ENCODE measurements around the gene SPRR4.

The SPRR4 gene

DNA sequence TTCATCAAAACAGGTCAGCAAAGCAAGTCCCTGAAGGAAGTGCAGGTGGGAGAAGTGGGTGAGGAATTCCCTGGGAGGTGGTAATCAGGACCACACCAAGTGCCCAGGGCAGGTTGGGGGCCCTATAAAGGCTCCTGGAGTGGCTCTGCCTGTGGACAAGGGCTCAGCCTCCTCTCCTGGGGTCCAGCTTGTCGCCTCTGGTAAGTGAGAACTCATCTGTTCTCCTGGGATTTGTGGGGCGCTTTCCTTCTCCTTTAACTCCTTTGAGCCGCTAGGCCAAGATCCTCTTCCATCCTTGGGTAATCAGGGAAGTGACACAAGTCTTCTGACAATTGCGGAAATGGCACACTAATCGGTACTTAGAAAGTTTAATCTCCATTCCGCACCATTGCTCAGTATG, at the start of gene SPRR4:
SPRR4 (plus strand) TSS at position 154 of the 400 bp plus-strand sequence. CDS start 1,243 bp downstream, outside the sequence.
- DNase-seq = no peak

- DNase-seq = no peak
Observed at GRCh38 chr1:152924191-152924590, 46.3 kb upstream of the SPRR4 start.

- DNase-seq = no peak
Observed at GRCh38 chr1:152926091-152926490, 44.4 kb upstream of the SPRR4 start.

GRCh38 chr1:152928671-152929070, 41.8 kb upstream of the SPRR4 start:
- no peak for DNase-seq

DNA sequence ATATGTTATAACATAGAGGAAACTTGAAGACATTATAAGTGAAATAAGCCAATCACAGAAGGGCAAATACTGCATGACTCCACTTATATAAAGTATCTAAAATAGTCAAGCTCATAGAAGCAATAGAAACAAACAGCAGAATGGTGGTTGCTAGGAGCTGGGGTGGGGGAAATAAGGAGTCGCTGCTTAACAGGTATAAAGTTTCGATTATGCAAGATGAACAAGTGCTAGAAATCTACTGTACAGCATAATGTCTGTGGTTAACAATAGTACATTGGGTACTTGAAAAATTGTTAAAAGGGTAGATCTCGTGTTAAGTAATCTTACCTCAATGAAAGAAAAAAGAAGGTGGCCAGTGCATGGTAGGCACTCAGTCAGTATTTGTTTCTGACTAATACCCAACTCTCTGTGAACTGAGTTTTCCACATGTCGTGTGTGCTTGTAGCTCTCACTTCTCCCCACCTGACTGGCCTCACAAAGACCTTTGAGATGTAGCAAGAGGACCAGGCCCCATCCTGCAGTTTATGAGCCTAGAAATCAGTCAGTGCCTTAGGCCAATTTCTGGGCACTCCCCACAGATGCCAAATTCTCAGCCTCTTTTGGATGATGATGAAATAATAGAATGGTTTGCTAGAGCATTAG, 38.2 kb upstream of the SPRR4 start:
- no peak for DNase-seq

- DNase-seq = no peak
Observed at GRCh38 chr1:152933196-152933595, 37.3 kb upstream of the SPRR4 start.

GRCh38 chr1:152940614-152941013, 29.8 kb upstream of the SPRR4 start:
- no peak for DNase-seq

GRCh38 chr1:152941037-152941711, 29.3 kb upstream of the SPRR4 start:
- DNase-seq = no peak

DNA sequence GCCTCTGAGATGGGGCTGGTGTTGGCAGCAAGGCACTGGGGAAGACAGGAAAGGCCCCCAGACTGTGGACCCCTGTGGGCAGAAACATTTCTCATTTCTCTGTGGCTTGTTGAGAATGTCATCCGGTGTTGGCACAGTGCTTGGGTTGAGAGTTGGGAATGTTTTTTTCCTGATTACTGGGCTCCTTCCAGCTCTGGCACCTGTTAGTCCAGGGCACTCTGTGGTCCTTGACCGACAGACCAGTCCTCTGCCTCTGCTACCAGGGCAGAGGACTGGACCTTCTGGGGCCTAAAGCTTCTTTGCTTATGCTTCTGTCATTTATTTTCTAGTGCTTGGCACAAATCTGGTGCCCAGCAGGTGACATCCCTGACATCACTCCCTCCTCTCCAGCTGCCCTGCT, 28.3 kb upstream of the SPRR4 start:
- DNase-seq = no peak

- no peak for DNase-seq
Observed at GRCh38 chr1:152946248-152946647, 24.2 kb upstream of the SPRR4 start.

- DNase-seq = no peak
Observed at GRCh38 chr1:152946651-152947256, 23.7 kb upstream of the SPRR4 start, which contains the start of gene SPRR5. TSS of gene SPRR5 (plus strand) at chr1:152947206. CDS start at chr1:152948555, 1,349 bp downstream.

GRCh38 chr1:152951711-152952110, 18.7 kb upstream of the SPRR4 start:
- DNase-seq = no peak

DNA sequence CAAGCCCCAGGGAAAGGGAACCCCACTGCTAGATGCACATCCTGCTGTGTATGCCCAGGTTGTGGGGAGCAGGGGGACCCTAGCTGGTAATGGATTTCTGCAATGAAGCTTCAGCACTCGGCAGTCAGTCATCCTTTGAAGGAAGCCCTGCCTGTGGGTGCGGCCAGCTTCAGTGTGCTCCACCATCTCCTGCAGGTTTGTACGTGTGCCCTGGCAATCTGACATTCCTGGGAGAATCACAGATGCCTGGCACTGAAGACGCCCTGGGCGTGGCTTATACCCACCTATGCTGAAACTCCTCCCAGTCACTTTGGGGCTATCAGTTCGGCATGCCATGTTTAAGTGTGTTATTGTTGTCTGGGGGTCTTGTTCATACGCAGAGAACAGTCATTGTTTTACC, 16.7 kb upstream of the SPRR4 start:
- no peak for DNase-seq

DNA sequence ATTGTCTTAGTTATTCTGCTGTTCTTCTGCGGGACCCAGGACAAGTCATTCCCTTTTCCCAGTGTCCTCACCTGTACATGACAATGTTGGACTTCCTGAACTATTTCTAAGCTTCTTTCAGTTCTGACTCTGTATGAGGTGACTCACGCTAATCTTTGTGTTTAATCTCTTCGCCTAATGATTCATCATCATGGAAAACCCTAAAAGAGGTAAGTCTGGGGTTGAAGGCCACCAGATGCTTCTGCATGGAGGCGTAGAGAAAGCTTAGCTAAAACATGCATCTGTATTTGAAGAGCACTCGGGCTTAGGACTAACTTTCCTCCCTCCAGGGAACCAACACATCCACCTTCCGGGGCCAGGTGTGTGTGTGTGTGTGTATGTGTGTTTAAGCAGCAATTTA, 16.0 kb upstream of the SPRR4 start:
- DNase-seq = no peak

GRCh38 chr1:152957561-152957960, 12.9 kb upstream of the SPRR4 start:
- no peak for DNase-seq

DNA sequence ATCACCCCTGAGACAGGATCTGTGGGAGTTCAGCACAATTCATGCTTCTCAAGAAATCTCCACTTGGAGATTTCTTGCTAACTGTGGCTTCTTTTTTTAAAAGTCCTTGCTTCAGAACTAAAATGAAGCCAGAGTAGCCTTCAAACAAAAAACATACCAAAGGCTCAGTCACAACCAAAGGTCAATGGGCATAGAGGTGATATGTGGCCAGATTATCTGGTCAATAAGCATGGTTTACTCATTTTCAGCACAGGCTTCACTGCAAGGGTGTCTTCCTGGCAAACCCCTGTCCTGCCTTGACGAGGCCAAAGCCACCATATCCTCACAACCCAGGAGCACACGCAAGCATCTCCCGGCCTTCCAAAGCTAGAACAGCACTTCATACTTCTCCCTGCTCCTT, 11.2 kb upstream of the SPRR4 start:
- DNase-seq = no peak

GRCh38 chr1:152959801-152960451, 10.5 kb upstream of the SPRR4 start:
- DNase-seq = no peak

- no peak for DNase-seq
Observed at GRCh38 chr1:152960452-152961044, 9.9 kb upstream of the SPRR4 start.

DNA sequence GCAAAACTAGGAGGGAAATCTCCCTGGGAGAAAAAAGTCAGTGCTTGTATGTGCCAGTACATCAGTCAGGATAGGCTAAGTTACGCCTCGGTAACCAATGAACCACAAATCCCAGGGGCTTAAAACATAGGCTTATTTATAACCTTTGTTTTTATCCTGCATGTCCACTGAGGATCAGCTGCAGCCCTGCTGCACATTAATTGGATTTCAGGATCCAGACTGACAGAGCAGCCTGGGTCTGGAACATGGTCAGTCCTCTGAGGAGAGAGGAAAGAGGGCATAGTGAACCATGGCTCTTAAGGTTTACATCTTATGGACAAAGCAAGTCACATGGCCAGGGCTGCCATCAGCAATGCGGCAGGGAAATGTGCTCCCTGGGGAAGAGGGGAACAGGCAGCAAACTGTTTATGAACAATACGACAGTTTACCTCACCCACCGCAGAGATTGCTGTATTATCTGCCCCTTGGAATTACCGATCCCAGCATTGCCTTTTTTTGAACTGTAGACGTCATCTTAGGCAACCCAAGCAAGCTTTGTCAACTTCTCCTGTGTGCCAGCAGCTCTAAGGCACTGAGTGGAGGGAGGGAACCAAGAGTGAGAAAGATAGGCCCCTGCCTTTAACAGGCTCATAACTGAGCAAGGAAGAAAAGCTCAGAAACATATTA, 9.1 kb upstream of the SPRR4 start:
- DNase-seq = no peak

DNA sequence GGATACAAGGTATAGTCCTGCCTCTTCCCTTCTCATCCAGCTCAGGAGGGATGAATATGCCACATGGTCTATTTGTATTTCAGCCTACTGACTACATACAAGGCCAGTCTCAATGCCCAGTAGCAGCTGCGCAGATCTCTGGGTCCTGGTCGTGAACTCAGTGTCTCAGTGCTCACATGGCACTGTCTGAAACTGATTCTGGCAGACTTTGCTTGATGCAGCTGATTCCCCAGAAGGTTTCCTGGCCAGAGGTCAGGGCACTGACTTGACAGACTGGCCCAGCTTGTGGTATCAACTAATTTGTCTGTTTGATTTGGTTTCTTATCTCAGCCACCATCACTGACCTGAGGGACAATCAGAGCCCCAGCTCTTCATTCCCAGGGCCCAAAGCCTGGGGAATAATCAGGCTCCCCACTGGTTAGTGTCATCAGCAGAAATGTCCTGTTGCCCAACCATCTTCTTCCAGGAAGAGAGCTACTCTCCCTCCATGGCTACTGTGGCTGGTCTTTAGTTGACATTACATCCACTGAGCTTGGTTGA, 7.5 kb upstream of the SPRR4 start:
- DNase-seq = no peak

DNA sequence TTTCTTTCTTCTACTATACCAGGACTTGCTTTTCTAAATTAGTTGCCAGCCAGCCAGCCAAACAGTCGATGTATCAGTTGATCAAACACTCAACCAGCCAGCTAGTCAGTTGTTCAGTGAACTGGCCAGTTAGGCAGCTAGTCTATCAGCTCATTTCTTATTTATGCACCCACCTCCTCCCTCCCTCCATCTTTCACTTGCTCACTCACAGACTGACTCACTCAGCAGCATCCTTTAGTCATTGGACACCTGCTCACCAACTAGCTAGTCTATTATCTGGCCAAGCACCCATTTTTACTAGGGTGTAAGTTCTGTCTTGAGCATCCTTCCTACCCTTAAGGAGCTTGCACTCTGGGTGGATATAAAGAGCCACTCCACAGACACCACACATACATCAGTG, 5.9 kb upstream of the SPRR4 start:
- DNase-seq = no peak

DNA sequence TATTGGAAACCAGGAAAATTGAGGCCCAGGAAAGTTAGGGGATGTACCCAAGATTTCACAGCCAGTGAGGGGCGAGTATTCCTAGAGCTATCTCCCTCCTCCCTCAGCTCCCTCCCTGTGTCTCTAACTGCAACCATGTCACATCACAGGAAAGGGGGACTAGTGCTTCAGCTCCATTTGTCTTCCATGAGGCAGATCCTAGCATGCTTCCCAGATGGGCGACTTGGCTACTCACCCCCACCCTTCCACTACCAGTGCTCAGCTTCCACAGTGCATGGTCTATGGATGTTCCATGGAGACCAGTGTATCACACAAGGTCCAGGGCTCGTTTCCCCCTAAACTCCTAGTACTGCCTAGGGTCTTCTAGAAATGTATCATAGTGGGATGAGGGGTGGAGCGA, 4.6 kb upstream of the SPRR4 start:
- no peak for DNase-seq

- no peak for DNase-seq
Observed at GRCh38 chr1:152967201-152967600, 3.2 kb upstream of the SPRR4 start.
